ENCODE results near the gene SRGAP1. TPM values are rescaled to one million over a fixed set of nuclear protein-coding genes. Genes with fewer than 3 reads are reported as not detected.
A peak's percentile ranks its signal among the peaks of the same experiment; 100 is the strongest.

Gene SRGAP1
- polyA plus RNA-seq, 1 donor (not counting 4 experiments of a cell fraction or from before 2014, with no cell fraction given) = 4.5 TPM

DNA sequence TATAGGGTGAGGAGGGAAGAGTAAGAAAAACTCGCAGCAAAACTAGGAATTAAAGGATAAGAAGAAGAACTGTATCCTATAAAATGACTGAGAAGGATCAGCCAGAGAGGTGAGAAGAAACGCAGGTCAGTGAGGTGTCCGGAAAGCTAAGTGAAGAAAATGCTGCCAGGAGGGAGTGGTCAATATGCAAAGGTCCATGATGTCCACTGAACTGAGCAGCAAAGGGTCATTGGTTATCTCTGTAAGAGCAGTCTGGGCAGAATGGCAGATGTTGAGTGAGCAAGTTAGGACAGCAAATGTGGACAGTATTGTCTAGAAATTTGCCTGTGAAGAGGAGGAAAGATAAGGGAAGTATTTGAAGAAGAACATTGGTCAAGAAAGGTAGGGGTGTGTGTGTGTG lies 155.4 kb downstream of the SRGAP1 start:
- dilution Hi-C loops (cut with MboI; ENCODE audit: extremely low pct_ligation_motif_present, low sequenced_read_pairs) = no loop called here
- H3K4me1 ChIP-seq (ENCODE audit: control insufficient read depth, extremely low read depth, insufficient read depth, low read length) = peaks cover 26% of the 10 kb centered on the region
- no peaks in the 10 kb centered on the region for H3K9me1 ChIP-seq (ENCODE audit: control insufficient read depth, extremely low read depth, insufficient read depth, low read length)
- no peaks in the 10 kb centered on the region for H4K20me1 ChIP-seq (ENCODE audit: control insufficient read depth, extremely low read depth, insufficient read depth, low read length)
- H3K4me2 ChIP-seq (ENCODE audit: control insufficient read depth, extremely low read depth, insufficient read depth, low read depth, low read length) = no peak overlapping the region
- FAIRE-seq = peak; percentile 67
- no peak overlapping the region for H2AFZ ChIP-seq (ENCODE audit: control insufficient read depth, low read length)
- H3K36me3 ChIP-seq (ENCODE audit: control insufficient read depth in 2 of 2, extremely low read depth in 1 of 2, insufficient read depth in 2 of 2, low read length in 2 of 2) = peaks cover 2 to 11% of the 10 kb centered on the region in 2 experiments
- DNase-seq (ENCODE audit: low read depth, low spot score) = no peak
- no peaks in the 10 kb centered on the region for H3K27me3 ChIP-seq (ENCODE audit: control insufficient read depth, extremely low read depth, insufficient read depth, low read length)
- no peak overlapping the region for H3K4me3 ChIP-seq (ENCODE audit: control insufficient read depth in 2 of 3, extremely low read depth in 1 of 3, insufficient read depth in 2 of 3, low read depth in 1 of 3, low read length in 3 of 3)
- H3K79me2 ChIP-seq (ENCODE audit: control insufficient read depth, insufficient read depth, low read length) = no peaks in the 10 kb centered on the region
- no peak for TF ChIP-seq EZH2 (IDR thresholded peaks at IDR 0.05; ENCODE audit: low read length)
- TF ChIP-seq, protein P1, sequence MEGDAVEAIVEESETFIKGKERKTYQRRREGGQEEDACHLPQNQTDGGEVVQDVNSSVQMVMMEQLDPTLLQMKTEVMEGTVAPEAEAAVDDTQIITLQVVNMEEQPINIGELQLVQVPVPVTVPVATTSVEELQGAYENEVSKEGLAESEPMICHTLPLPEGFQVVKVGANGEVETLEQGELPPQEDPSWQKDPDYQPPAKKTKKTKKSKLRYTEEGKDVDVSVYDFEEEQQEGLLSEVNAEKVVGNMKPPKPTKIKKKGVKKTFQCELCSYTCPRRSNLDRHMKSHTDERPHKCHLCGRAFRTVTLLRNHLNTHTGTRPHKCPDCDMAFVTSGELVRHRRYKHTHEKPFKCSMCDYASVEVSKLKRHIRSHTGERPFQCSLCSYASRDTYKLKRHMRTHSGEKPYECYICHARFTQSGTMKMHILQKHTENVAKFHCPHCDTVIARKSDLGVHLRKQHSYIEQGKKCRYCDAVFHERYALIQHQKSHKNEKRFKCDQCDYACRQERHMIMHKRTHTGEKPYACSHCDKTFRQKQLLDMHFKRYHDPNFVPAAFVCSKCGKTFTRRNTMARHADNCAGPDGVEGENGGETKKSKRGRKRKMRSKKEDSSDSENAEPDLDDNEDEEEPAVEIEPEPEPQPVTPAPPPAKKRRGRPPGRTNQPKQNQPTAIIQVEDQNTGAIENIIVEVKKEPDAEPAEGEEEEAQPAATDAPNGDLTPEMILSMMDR (optimal IDR thresholded peaks at IDR 0.05 in 1 of 3, IDR thresholded peaks at IDR 0.05 in 1 of 3, conservative IDR thresholded peaks at IDR 0.05 in 1 of 3; ENCODE audit: extremely low read depth in 1 of 3, insufficient read depth in 2 of 3, low read length in 3 of 3) = no peak
- H3K9ac ChIP-seq (ENCODE audit: control insufficient read depth, extremely low read depth, insufficient read depth, low read length) = no peak overlapping the region
- H3K27ac ChIP-seq (ENCODE audit: control insufficient read depth, insufficient read depth, low read length) = no peak overlapping the region
- no peaks in the 10 kb centered on the region for H3K9me3 ChIP-seq (ENCODE audit: control insufficient read depth, low read depth, low read length)

DNA sequence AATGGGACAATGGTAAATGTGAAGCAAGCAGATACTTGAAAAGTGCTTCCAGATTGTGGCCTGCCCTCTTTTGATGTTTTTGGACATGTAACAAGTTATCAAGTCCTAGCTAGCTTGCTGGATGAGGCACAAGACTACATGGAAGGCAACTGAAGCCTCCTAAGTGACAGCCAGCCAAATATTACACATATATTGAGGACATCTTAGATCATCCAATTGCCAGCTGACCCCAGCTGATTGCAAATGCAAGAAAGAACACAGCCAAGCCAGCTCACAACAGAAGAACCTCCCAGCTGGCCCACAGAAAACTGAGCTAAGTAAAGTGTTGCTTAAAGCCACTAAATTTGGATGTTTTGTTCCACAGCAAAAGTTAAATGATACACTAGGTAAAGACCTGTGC lies 156.9 kb downstream of the SRGAP1 start:
- DNase-seq (ENCODE audit: low read depth, low spot score) (no peak), FAIRE-seq (no peak)
- no peaks in the 10 kb centered on the region for H4K20me1 ChIP-seq (ENCODE audit: control insufficient read depth, extremely low read depth, insufficient read depth, low read length)
- H3K9me3 ChIP-seq (ENCODE audit: control insufficient read depth, low read depth, low read length) = no peaks in the 10 kb centered on the region
- H3K79me2 ChIP-seq (ENCODE audit: control insufficient read depth, insufficient read depth, low read length) = no peaks in the 10 kb centered on the region
- no peak overlapping the region for H3K27ac ChIP-seq (ENCODE audit: control insufficient read depth, insufficient read depth, low read length)
- H3K9ac ChIP-seq (ENCODE audit: control insufficient read depth, extremely low read depth, insufficient read depth, low read length) = no peak overlapping the region
- TF ChIP-seq EZH2 (IDR thresholded peaks at IDR 0.05; ENCODE audit: low read length) = no peak
- TF ChIP-seq, protein P1 (optimal IDR thresholded peaks at IDR 0.05 in 1 of 3, IDR thresholded peaks at IDR 0.05 in 1 of 3, conservative IDR thresholded peaks at IDR 0.05 in 1 of 3; ENCODE audit: extremely low read depth in 1 of 3, insufficient read depth in 2 of 3, low read length in 3 of 3) = no peak
- H3K4me1 ChIP-seq (ENCODE audit: control insufficient read depth, extremely low read depth, insufficient read depth, low read length) = peaks cover 15% of the 10 kb centered on the region
- dilution Hi-C loops (cut with MboI; ENCODE audit: extremely low pct_ligation_motif_present, low sequenced_read_pairs) = no loop called here
- no peaks in the 10 kb centered on the region for H3K27me3 ChIP-seq (ENCODE audit: control insufficient read depth, extremely low read depth, insufficient read depth, low read length)
- H2AFZ ChIP-seq (ENCODE audit: control insufficient read depth, low read length) = no peak overlapping the region
- peaks cover 2 to 11% of the 10 kb centered on the region in 2 experiments for H3K36me3 ChIP-seq (ENCODE audit: control insufficient read depth in 2 of 2, extremely low read depth in 1 of 2, insufficient read depth in 2 of 2, low read length in 2 of 2)
- H3K4me2 ChIP-seq (ENCODE audit: control insufficient read depth, extremely low read depth, insufficient read depth, low read depth, low read length) = no peak overlapping the region
- H3K9me1 ChIP-seq (ENCODE audit: control insufficient read depth, extremely low read depth, insufficient read depth, low read length) = no peaks in the 10 kb centered on the region
- H3K4me3 ChIP-seq (ENCODE audit: control insufficient read depth in 2 of 3, extremely low read depth in 1 of 3, insufficient read depth in 2 of 3, low read depth in 1 of 3, low read length in 3 of 3) = no peak overlapping the region
